ENCODE measurements around the gene OVOL2.

DNA sequence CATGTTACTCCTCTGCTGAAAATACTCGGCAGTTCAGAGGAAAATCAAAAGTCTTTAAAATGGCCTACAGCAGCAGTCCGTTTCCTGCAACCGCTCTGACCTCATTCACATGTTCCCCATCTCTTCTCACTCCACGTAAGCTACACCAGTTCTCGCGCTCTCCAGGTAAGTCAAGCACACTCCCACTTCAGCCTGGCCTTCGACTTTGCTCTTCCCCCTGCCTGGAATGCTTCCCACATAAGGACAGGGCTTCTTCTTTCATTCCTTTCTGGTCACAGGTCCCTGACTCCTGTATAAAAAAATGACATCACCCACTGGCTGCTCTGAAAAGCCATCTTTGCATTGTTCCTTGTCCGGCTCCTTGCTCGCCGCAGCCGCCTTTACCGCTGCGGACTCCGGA, 46.2 kb downstream of the OVOL2 start:
- TF ChIP-seq SP1 (IDR thresholded peaks at IDR 0.05) (no peak), CTCF (IDR thresholded peaks at IDR 0.05; ENCODE audit: low read depth, low read length, missing input control) (no peak), YY1 (IDR thresholded peaks at IDR 0.05) (no peak), TAF1 (conservative IDR thresholded peaks at IDR 0.05) (no peak), EGR1 (IDR thresholded peaks at IDR 0.05; ENCODE audit: low read depth in 2 of 2) (no peak), JUND (IDR thresholded peaks at IDR 0.05) (no peak), MAX (IDR thresholded peaks at IDR 0.05) (no peak), FOXA1 (IDR thresholded peaks at IDR 0.05) (no peak), HNF4A (conservative IDR thresholded peaks at IDR 0.05) (no peak), RAD21 (IDR thresholded peaks at IDR 0.05) (no peak), GABPA (IDR thresholded peaks at IDR 0.05 in 1 of 2, conservative IDR thresholded peaks at IDR 0.05 in 1 of 2) (no peak)
- TF ChIP-seq, protein P1, sequence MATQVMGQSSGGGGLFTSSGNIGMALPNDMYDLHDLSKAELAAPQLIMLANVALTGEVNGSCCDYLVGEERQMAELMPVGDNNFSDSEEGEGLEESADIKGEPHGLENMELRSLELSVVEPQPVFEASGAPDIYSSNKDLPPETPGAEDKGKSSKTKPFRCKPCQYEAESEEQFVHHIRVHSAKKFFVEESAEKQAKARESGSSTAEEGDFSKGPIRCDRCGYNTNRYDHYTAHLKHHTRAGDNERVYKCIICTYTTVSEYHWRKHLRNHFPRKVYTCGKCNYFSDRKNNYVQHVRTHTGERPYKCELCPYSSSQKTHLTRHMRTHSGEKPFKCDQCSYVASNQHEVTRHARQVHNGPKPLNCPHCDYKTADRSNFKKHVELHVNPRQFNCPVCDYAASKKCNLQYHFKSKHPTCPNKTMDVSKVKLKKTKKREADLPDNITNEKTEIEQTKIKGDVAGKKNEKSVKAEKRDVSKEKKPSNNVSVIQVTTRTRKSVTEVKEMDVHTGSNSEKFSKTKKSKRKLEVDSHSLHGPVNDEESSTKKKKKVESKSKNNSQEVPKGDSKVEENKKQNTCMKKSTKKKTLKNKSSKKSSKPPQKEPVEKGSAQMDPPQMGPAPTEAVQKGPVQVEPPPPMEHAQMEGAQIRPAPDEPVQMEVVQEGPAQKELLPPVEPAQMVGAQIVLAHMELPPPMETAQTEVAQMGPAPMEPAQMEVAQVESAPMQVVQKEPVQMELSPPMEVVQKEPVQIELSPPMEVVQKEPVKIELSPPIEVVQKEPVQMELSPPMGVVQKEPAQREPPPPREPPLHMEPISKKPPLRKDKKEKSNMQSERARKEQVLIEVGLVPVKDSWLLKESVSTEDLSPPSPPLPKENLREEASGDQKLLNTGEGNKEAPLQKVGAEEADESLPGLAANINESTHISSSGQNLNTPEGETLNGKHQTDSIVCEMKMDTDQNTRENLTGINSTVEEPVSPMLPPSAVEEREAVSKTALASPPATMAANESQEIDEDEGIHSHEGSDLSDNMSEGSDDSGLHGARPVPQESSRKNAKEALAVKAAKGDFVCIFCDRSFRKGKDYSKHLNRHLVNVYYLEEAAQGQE (IDR thresholded peaks at IDR 0.05), result no peak
- TF ChIP-seq, protein P2, sequence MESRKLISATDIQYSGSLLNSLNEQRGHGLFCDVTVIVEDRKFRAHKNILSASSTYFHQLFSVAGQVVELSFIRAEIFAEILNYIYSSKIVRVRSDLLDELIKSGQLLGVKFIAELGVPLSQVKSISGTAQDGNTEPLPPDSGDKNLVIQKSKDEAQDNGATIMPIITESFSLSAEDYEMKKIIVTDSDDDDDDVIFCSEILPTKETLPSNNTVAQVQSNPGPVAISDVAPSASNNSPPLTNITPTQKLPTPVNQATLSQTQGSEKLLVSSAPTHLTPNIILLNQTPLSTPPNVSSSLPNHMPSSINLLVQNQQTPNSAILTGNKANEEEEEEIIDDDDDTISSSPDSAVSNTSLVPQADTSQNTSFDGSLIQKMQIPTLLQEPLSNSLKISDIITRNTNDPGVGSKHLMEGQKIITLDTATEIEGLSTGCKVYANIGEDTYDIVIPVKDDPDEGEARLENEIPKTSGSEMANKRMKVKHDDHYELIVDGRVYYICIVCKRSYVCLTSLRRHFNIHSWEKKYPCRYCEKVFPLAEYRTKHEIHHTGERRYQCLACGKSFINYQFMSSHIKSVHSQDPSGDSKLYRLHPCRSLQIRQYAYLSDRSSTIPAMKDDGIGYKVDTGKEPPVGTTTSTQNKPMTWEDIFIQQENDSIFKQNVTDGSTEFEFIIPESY (IDR thresholded peaks at IDR 0.05), result no peak
- TF ChIP-seq, protein P3, sequence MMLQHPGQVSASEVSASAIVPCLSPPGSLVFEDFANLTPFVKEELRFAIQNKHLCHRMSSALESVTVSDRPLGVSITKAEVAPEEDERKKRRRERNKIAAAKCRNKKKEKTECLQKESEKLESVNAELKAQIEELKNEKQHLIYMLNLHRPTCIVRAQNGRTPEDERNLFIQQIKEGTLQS (IDR thresholded peaks at IDR 0.05), result no peak
